Tibial nerve (tissue), 4 donors: Measurements from ENCODE around the gene SPRYD3. TPM values are rescaled to one million over a fixed set of nuclear protein-coding genes. Genes with fewer than 3 reads are reported as not detected.

Experiments used
- DNase-seq, 2 donors: peaks; one replicate each; pipeline ENCODE4 v3.0.0-alpha.2; 2019; ENCODE audit warnings: low spot score in 2 of 2
- H3K27ac ChIP-seq, 4 donors: fragments of 200-600 bp; sonication (generic) in 3 of 4; one replicate each; pipeline ENCODE4 v1.5.1; 2017 to 2019; ENCODE audit warnings: mild to moderate bottlenecking in 1 of 4
- H3K27me3 ChIP-seq, 2 donors: fragments of 200-600 bp; sonication (generic) in 1 of 2; one replicate each; pipeline versions ENCODE4 v1.5.1 to v1.6.0; 2017 to 2019
- H3K36me3 ChIP-seq, 3 donors: fragments of 200-600 bp; sonication (generic); one replicate each; pipeline ENCODE4 v1.5.1; 2018 to 2019
- H3K4me1 ChIP-seq, 4 donors: fragments of 200-600 bp; sonication (generic) in 3 of 4; one replicate each; pipeline ENCODE4 v1.5.1; 2017 to 2019
- H3K4me3 ChIP-seq, 4 donors: fragments of 200-600 bp; sonication (generic) in 3 of 4; one replicate each; pipeline ENCODE4 v1.5.1; 2017 to 2019; ENCODE audit warnings: mild to moderate bottlenecking in 1 of 4, moderate library complexity in 1 of 4
- H3K9me3 ChIP-seq, 4 donors: fragments of 200-600 bp; sonication (generic) in 3 of 4; one replicate each; pipeline ENCODE4 v1.5.1; 2017 to 2019
- CTCF ChIP-seq, 5 experiments: fragments of 200-600 bp in 3 of 5; fragments of 450-650 bp in 2 of 5; sonication (generic) in 3 of 5; IDR thresholded peaks; one replicate each; pipeline ENCODE4 v1.5.1; 2016 to 2019; ENCODE audit warnings: antibody characterized with exemption in 5 of 5, mild to moderate bottlenecking in 3 of 5, moderate library complexity in 2 of 5
- EP300 ChIP-seq, 2 donors: sonication (generic); formaldehyde crosslinking; IDR thresholded peaks; one replicate each; pipeline ENCODE4 v1.6.1; 2017; ENCODE audit warnings: antibody characterized with exemption in 2 of 2, mild to moderate bottlenecking in 1 of 2
- POLR2A ChIP-seq, 2 donors: fragments of 450-650 bp; IDR thresholded peaks; one replicate each; pipeline ENCODE4 v1.6.1; 2017; ENCODE audit warnings: antibody characterized with exemption in 2 of 2, mild to moderate bottlenecking in 2 of 2, moderate library complexity in 2 of 2
- WGBS, 2 donors: methylation state at CpG; one replicate each; pipeline ENCODE4 v1.1.5; 2018; 5-methylcytosine and 5-hydroxymethylcytosine counted together
- total RNA-seq, 4 donors: library from RNA; depleted of rRNA; stranded (reverse); fragments of >200 nt; gene quantifications; one replicate each; pipeline ENCODE4 v1.1.0, GENCODE V29; 2016

Gene SPRYD3
- total RNA-seq, 4 donors from 2014 or later, result 51.8 to 57.0 (median 54.3) TPM

- Histone ChIP-seq H3K27ac (peak overlapping the region; percentile 95 to 99 (median 98)), H3K4me1 (peaks cover 0 to 58% (median 50%) of the 10 kb centered on the region in 4 donors), H3K9me3 (no peaks in the 10 kb centered on the region), H3K36me3 (peaks cover 0 to 3% (median 0%) of the 10 kb centered on the region in 3 donors), H3K27me3 (no peaks in the 10 kb centered on the region), H3K4me3 (peak overlapping the region; percentile 48 to 89 (median 70))
- WGBS, 2 donors, result 42 to 49% methylated on average over 4 of the region's 4 CpGs
- no peak for TF ChIP-seq POLR2A (IDR thresholded peaks at IDR 0.05)
- no peak for TF ChIP-seq EP300 (IDR thresholded peaks at IDR 0.05)
- TF ChIP-seq CTCF (IDR thresholded peaks at IDR 0.05), result no peak
- peak in 1 of 2 donors; percentile 47 for DNase-seq
These were observed 34.1 kb downstream of the SPRYD3 start for GRCh38 chr12:53044896-53045695.

- whole genome bisulfite sequencing, 2 donors, result 23 to 38% methylated on average over 10 of the region's 10 CpGs
- Histone ChIP-seq H3K36me3 (peaks cover 0 to 12% (median 0%) of the 10 kb centered on the region in 3 donors), H3K27me3 (no peaks in the 10 kb centered on the region), H3K4me3 (peak overlapping the region; percentile 14 to 89 (median 16)), H3K9me3 (no peaks in the 10 kb centered on the region), H3K4me1 (peaks cover 0 to 60% (median 47%) of the 10 kb centered on the region in 4 donors), H3K27ac (peak overlapping the region; percentile 95 to 99 (median 98))
- peak in 1 of 2 donors; percentile 41 for DNase-seq
- peak; percentile 43 to 63 for TF ChIP-seq EP300 (IDR thresholded peaks at IDR 0.05)
- no peak for TF ChIP-seq CTCF (IDR thresholded peaks at IDR 0.05)
- peak in 1 of 2 donors; percentile 37 for TF ChIP-seq POLR2A (IDR thresholded peaks at IDR 0.05)
These were observed 35.1 kb downstream of the SPRYD3 start for GRCh38 chr12:53044052-53044581.

GRCh38 chr12:53042607-53043454 is 36.4 kb downstream of the SPRYD3 start:
- TF ChIP-seq CTCF (IDR thresholded peaks at IDR 0.05) (no peak), POLR2A (IDR thresholded peaks at IDR 0.05) (no peak), EP300 (IDR thresholded peaks at IDR 0.05) (no peak)
- Histone ChIP-seq H3K4me1 (peaks cover 0 to 60% (median 37%) of the 10 kb centered on the region in 4 donors), H3K9me3 (no peaks in the 10 kb centered on the region), H3K27me3 (no peaks in the 10 kb centered on the region), H3K4me3 (no peak overlapping the region), H3K36me3 (peaks cover 0 to 22% (median 0%) of the 10 kb centered on the region in 3 donors), H3K27ac (peak overlapping the region in 3 of 4 donors; percentile 50 to 99 (median 95))
- DNase-seq, result peak in 1 of 2 donors; percentile 5
- 53 to 63% methylated on average over 7 of the region's 7 CpGs for WGBS, 2 donors

- H3K4me1 ChIP-seq, result peaks cover 0 to 47% (median 24%) of the 10 kb centered on the region in 4 donors
- H3K27ac ChIP-seq, result peak overlapping the region in 2 of 4 donors; percentile 86 to 89
- peaks cover 4 to 52% (median 20%) of the 10 kb centered on the region in 3 donors for H3K36me3 ChIP-seq
These were observed 39.3 kb downstream of the SPRYD3 start for GRCh38 chr12:53039851-53040250.

More at GRCh38 chr12:53039851-53040250, 39.3 kb downstream of the SPRYD3 start:
- no peak overlapping the region for H3K4me3 ChIP-seq
- H3K27me3 ChIP-seq, result no peaks in the 10 kb centered on the region
- no peak for DNase-seq
- WGBS, 2 donors, result 77 to 82% methylated on average over 4 of the region's 4 CpGs
- H3K9me3 ChIP-seq, result no peaks in the 10 kb centered on the region
- TF ChIP-seq CTCF (IDR thresholded peaks at IDR 0.05), result no peak
- TF ChIP-seq EP300 (IDR thresholded peaks at IDR 0.05), result no peak
- no peak for TF ChIP-seq POLR2A (IDR thresholded peaks at IDR 0.05)
